Lower leg skin (tissue), 3 donors: ENCODE results near the gene ABHD8.

Experiments used
- CTCF ChIP-seq, 3 donors: fragments of 450-650 bp; IDR thresholded peaks; one replicate each; pipeline ENCODE4 v1.5.1; 2016; ENCODE audit warnings: antibody characterized with exemption in 3 of 3, mild to moderate bottlenecking in 3 of 3, moderate library complexity in 2 of 3
- POLR2A ChIP-seq, 2 donors: fragments of 450-650 bp; IDR thresholded peaks; one replicate each; pipeline ENCODE4 v1.6.1; 2016 to 2017; ENCODE audit warnings: antibody characterized with exemption in 2 of 2, mild to moderate bottlenecking in 1 of 2, moderate library complexity in 1 of 2

- TF ChIP-seq POLR2A (IDR thresholded peaks at IDR 0.05) (no peak), CTCF (IDR thresholded peaks at IDR 0.05) (no peak)
Observed at GRCh38 chr19:17332360-17332676, 29.1 kb upstream of the ABHD8 start.
